DND-41 (cell line): ENCODE measurements around the gene SRL.

Source experiments
- ATAC-seq: fragments of 200-7000 bp; cut with Tn5 transposase; 3 replicates; pipeline ENCODE4 v1.9.1; 2021; ENCODE audit warnings: low read depth; ENCODE audit not compliant: insufficient read depth
- DNase-seq: peaks from one replicate; pipeline ENCODE4 v3.0.0-alpha.2; 2020
- H2AFZ ChIP-seq: 2 replicates; pipeline ENCODE4 v1.6.0; 2012; ENCODE audit warnings: low read depth, low read length
- H3K27ac ChIP-seq: 2 replicates; pipeline ENCODE4 v1.5.1; 2012; ENCODE audit warnings: low read length, inconsistent platforms
- H3K27me3 ChIP-seq: fragments of 200-600 bp; sonication (generic); 2 replicates; pipeline ENCODE4 v1.6.0; 2012; ENCODE audit warnings: low read length, mild to moderate bottlenecking, inconsistent platforms; ENCODE audit not compliant: insufficient read depth, poor library complexity
- H3K36me3 ChIP-seq: 2 replicates; pipeline ENCODE4 v1.5.1; 2012; ENCODE audit warnings: low read length, inconsistent platforms; ENCODE audit not compliant: insufficient read depth
- H3K4me1 ChIP-seq: 2 replicates; pipeline ENCODE4 v1.5.1; 2012; ENCODE audit warnings: mild to moderate bottlenecking, low read length; ENCODE audit not compliant: insufficient read depth
- H3K4me2 ChIP-seq: 2 replicates; pipeline ENCODE4 v1.6.0; 2012; ENCODE audit warnings: mild to moderate bottlenecking, moderate library complexity, low read length, inconsistent platforms; ENCODE audit not compliant: insufficient read depth
- H3K4me3 ChIP-seq, 2 experiments: fragments of 200-600 bp in 1 of 2; shearing (Covaris generic) in 1 of 2; 2 replicates each; pipeline ENCODE4 v1.5.1; 2012 to 2016; ENCODE audit warnings: inconsistent platforms in 2 of 2, low read length in 2 of 2, mild to moderate bottlenecking in 2 of 2, low read depth in 1 of 2, moderate library complexity in 1 of 2
- H3K79me2 ChIP-seq: 2 replicates; pipeline ENCODE4 v1.6.0; 2012; ENCODE audit warnings: low read length, inconsistent platforms; ENCODE audit not compliant: insufficient read depth
- H3K9ac ChIP-seq: 2 replicates; pipeline ENCODE4 v1.6.0; 2012; ENCODE audit warnings: low read depth, mild to moderate bottlenecking, inconsistent platforms, low read length, moderate library complexity
- H3K9me3 ChIP-seq: 2 replicates; pipeline ENCODE4 v1.5.1; 2012; ENCODE audit warnings: low read length, moderate library complexity, mild to moderate bottlenecking, inconsistent platforms; ENCODE audit not compliant: insufficient read depth, severe bottlenecking
- H4K20me1 ChIP-seq: 2 replicates; pipeline ENCODE4 v1.6.0; 2012; ENCODE audit warnings: low read length; ENCODE audit not compliant: insufficient read depth
- CTCF ChIP-seq: IDR thresholded peaks from 2 replicates; pipeline ENCODE4 v1.5.1; 2012; ENCODE audit warnings: borderline replicate concordance, low read length, moderate library complexity, mild to moderate bottlenecking; ENCODE audit not compliant: poor library complexity, severe bottlenecking; ENCODE audit errors: extremely low read depth
- EZH2 ChIP-seq: IDR thresholded peaks from 3 replicates; pipeline ENCODE4 v1.6.1; 2012; ENCODE audit warnings: borderline replicate concordance, low read depth, mild to moderate bottlenecking, moderate library complexity, low read length, inconsistent platforms; ENCODE audit not compliant: severe bottlenecking

Gene SRL

GRCh38 chr16:4204521-4204920 is 37.4 kb downstream of the SRL start:
- DNase-seq: no peak
- no peak overlapping the region for H3K27ac ChIP-seq
- no peak overlapping the region for H3K4me3 ChIP-seq
- no peaks in the 10 kb centered on the region for H3K79me2 ChIP-seq
- no peaks in the 10 kb centered on the region for H4K20me1 ChIP-seq
- no peaks in the 10 kb centered on the region for H3K4me1 ChIP-seq
- peaks cover 10% of the 10 kb centered on the region for H3K27me3 ChIP-seq
- no peak for ATAC-seq
- no peak overlapping the region for H3K4me2 ChIP-seq
- TF ChIP-seq CTCF (no peak), EZH2 (no peak)
- no peak overlapping the region for H3K9ac ChIP-seq
- H3K9me3 ChIP-seq: no peaks in the 10 kb centered on the region
- no peaks in the 10 kb centered on the region for H3K36me3 ChIP-seq
- no peak overlapping the region for H2AFZ ChIP-seq

- Histone ChIP-seq H3K36me3 (no peaks in the 10 kb centered on the region), H3K4me3 (no peak overlapping the region), H3K9ac (no peak overlapping the region), H3K79me2 (no peaks in the 10 kb centered on the region), H3K27me3 (peaks cover 10% of the 10 kb centered on the region), H4K20me1 (no peaks in the 10 kb centered on the region), H3K9me3 (no peaks in the 10 kb centered on the region), H3K27ac (no peak overlapping the region), H2AFZ (no peak overlapping the region), H3K4me2 (no peak overlapping the region), H3K4me1 (no peaks in the 10 kb centered on the region)
- no peak for TF ChIP-seq CTCF
- no peak for TF ChIP-seq EZH2
- ATAC-seq: no peak
- DNase-seq: no peak
Observed at GRCh38 chr16:4203748-4204147, 38.1 kb downstream of the SRL start.

GRCh38 chr16:4202615-4203345 is 39.1 kb downstream of the SRL start:
- no peaks in the 10 kb centered on the region for H3K36me3 ChIP-seq
- no peak overlapping the region for H3K4me3 ChIP-seq
- H4K20me1 ChIP-seq: no peaks in the 10 kb centered on the region
- H3K27me3 ChIP-seq: peaks cover 10% of the 10 kb centered on the region
- no peaks in the 10 kb centered on the region for H3K79me2 ChIP-seq
- DNase-seq: no peak
- no peaks in the 10 kb centered on the region for H3K4me1 ChIP-seq
- no peak overlapping the region for H3K9ac ChIP-seq
- H2AFZ ChIP-seq: no peak overlapping the region
- TF ChIP-seq EZH2: no peak
- no peak for TF ChIP-seq CTCF
- H3K4me2 ChIP-seq: no peak overlapping the region
- no peaks in the 10 kb centered on the region for H3K9me3 ChIP-seq
- ATAC-seq: no peak
- no peak overlapping the region for H3K27ac ChIP-seq
